Spleen (tissue), 11 donors: Measurements from ENCODE around the gene CCDC73. TPM values are rescaled to one million over a fixed set of nuclear protein-coding genes. Genes with fewer than 3 reads are reported as not detected.
A peak's percentile ranks its signal among the peaks of the same experiment; 100 is the strongest.

ENCODE experiments used
- DNase-seq: peaks from one replicate; pipeline ENCODE4 v3.0.0-alpha.2; 2020
- H3K27ac ChIP-seq, 8 donors: fragments of 200-600 bp; sonication (generic) in 7 of 8; 1 replicate in 4 of 8; 2 replicates in 4 of 8; pipeline versions ENCODE4 v1.5.0 to v1.8.0; 2016 to 2021; ENCODE audit warnings: inconsistent platforms in 4 of 8, mild to moderate bottlenecking in 4 of 8, moderate library complexity in 1 of 8
- H3K27me3 ChIP-seq, 7 donors: fragments of 200-600 bp; sonication (generic) in 6 of 7; replicated peaks in 1 of 7; 1 replicate in 4 of 7; 2 replicates in 3 of 7; pipeline versions ENCODE4 v1.5.0 to v1.8.0; 2016 to 2021; ENCODE audit warnings: inconsistent platforms in 3 of 7, mild to moderate bottlenecking in 1 of 7
- H3K36me3 ChIP-seq, 6 donors: fragments of 200-600 bp; sonication (generic) in 5 of 6; 1 replicate in 4 of 6; 2 replicates in 2 of 6; pipeline versions ENCODE4 v1.5.0 to v1.8.0; 2016 to 2021; ENCODE audit warnings: inconsistent platforms in 2 of 6
- H3K4me1 ChIP-seq, 6 donors: fragments of 200-600 bp; sonication (generic) in 5 of 6; 1 replicate in 3 of 6; 2 replicates in 3 of 6; pipeline versions ENCODE4 v1.5.0 to v1.8.0; 2016 to 2021; ENCODE audit warnings: inconsistent platforms in 3 of 6
- H3K4me3 ChIP-seq, 8 donors: fragments of 200-600 bp; sonication (generic) in 7 of 8; 1 replicate in 4 of 8; 2 replicates in 4 of 8; pipeline versions ENCODE4 v1.5.0 to v1.8.0; 2016 to 2021; ENCODE audit warnings: inconsistent platforms in 4 of 8, mild to moderate bottlenecking in 4 of 8, moderate library complexity in 2 of 8
- H3K9me3 ChIP-seq, 8 donors: fragments of 200-600 bp; sonication (generic) in 7 of 8; 1 replicate in 4 of 8; 2 replicates in 4 of 8; pipeline versions ENCODE4 v1.5.0 to v1.8.0; 2016 to 2021; ENCODE audit warnings: inconsistent platforms in 4 of 8
- CTCF ChIP-seq, 11 experiments: fragments of 200-600 bp in 7 of 11; fragments of 450-650 bp in 4 of 11; sonication (generic) in 4 of 11; IDR thresholded peaks in 8 of 11; conservative IDR thresholded peaks in 3 of 11; 1 replicate in 7 of 11; 2 replicates in 4 of 11; pipeline versions ENCODE4 v1.4.0 to v1.8.0; 2016 to 2021; ENCODE audit warnings: antibody characterized with exemption in 11 of 11, inconsistent platforms in 4 of 11, mild to moderate bottlenecking in 1 of 11
- POLR2A ChIP-seq, 3 donors: fragments of 450-650 bp; IDR thresholded peaks; one replicate each; pipeline ENCODE4 v1.5.1; 2017; ENCODE audit warnings: antibody characterized with exemption in 3 of 3, mild to moderate bottlenecking in 1 of 3
- POLR2AphosphoS5 ChIP-seq, 3 donors: sonication (generic); formaldehyde crosslinking; IDR thresholded peaks; one replicate each; pipeline ENCODE4 v1.5.1; 2017; ENCODE audit warnings: antibody characterized with exemption in 3 of 3
- WGBS, 5 donors: extraction: QIAGEN DNeasy Blood & Tissue Kit in 3 of 5; methylation state at CpG; one replicate each; pipeline versions ENCODE4 v1.1.5 to v1.1.7; 2013 to 2018; 5-methylcytosine and 5-hydroxymethylcytosine counted together
- intact Hi-C: fragments of 100-400 bp; cut with DNase I; formaldehyde crosslinking; loops from one replicate; pipeline ENCODE4 v1.15.0; 2023; ENCODE audit warnings: low total_unique reads
- polyA plus RNA-seq, 3 donors: library from polyadenylated mRNA; stranded (reverse); fragments of 200-250 nt; gene quantifications; one replicate each; pipeline ENCODE4 v1.2.1, GENCODE V29; 2013
- total RNA-seq, 7 donors: library from RNA; depleted of rRNA in 3 of 7; stranded (reverse); fragments of >200 nt in 3 of 7; fragmentation: NEBNext Ultra II Directional in 4 of 7; extraction: Animal tissue kit (Norgen Biotek cat#: 25700) in 4 of 7; gene quantifications; one replicate each; pipeline versions ENCODE4 v1.1.0 to v1.2.1, GENCODE V29; 2016 to 2021
- donor health status: healthy with polysubstance abuse.
- donor health status: DM: no; HTN: no; CAD: no; lungs with moderate emphysema.
- donor health status: DM: no; HTN: no; CAD: no.
- donor health status: Bipolar disorder and iron deficiency.
- donor health status: healthy.
- donor health status: DM: no; HTN: no; CAD: no.
- donor health status: DM: yes; HTN: yes; CAD: no.

CCDC73 gene
- total and polyA plus RNA-seq, 10 donors = 0.16 to 2.1 (median 0.51) TPM; not detected in 1

- Histone ChIP-seq H3K36me3 (no peaks in the 10 kb centered on the region), H3K9me3 (no peaks in the 10 kb centered on the region), H3K4me1 (peaks cover 0 to 5% (median 2%) of the 10 kb centered on the region in 6 donors), H3K4me3 (no peak overlapping the region), H3K27ac (no peak overlapping the region), H3K27me3 (peaks cover 0 to 5% (median 0%) of the 10 kb centered on the region in 7 donors)
- intact Hi-C loops = no loop called here
- WGBS, 5 donors = 81 to 100% (median 94%) methylated on average over 1 of the region's 1 CpG
- DNase-seq = no peak
- no peak for TF ChIP-seq POLR2AphosphoS5 (IDR thresholded peaks at IDR 0.05)
- TF ChIP-seq POLR2A (IDR thresholded peaks at IDR 0.05) = no peak
- no peak for TF ChIP-seq CTCF (IDR thresholded peaks at IDR 0.05 in 8 of 11, conservative IDR thresholded peaks at IDR 0.05 in 3 of 11)
These were observed 227.3 kb downstream of the CCDC73 start for GRCh38 chr11:32567154-32567553.

DNA sequence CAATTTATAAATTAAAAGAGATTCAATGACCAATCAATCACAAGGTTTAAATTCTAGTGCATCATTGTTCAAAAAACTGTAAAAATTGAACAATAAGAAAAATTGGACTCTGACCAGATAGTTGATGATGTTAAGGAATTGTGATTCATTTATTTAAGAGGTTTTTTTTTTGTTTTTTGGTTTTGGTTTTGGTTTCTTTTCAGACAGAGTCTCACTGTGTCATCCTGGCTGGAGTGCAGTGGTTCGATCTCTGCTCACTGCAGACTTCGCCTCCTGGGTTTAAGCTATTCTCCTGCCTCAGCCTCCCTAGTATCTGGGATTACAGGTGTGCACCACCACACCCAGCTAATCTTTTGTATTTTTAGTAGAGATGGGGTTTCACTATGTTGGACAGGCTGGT is 227.9 kb downstream of the CCDC73 start:
- Histone ChIP-seq H3K27ac (no peak overlapping the region), H3K4me1 (peaks cover 0 to 5% (median 2%) of the 10 kb centered on the region in 6 donors), H3K27me3 (peaks cover 0 to 5% (median 0%) of the 10 kb centered on the region in 7 donors), H3K36me3 (no peaks in the 10 kb centered on the region), H3K4me3 (no peak overlapping the region), H3K9me3 (no peaks in the 10 kb centered on the region)
- intact Hi-C loops = no loop called here
- no peak for TF ChIP-seq POLR2A (IDR thresholded peaks at IDR 0.05)
- no peak for TF ChIP-seq CTCF (IDR thresholded peaks at IDR 0.05 in 8 of 11, conservative IDR thresholded peaks at IDR 0.05 in 3 of 11)
- TF ChIP-seq POLR2AphosphoS5 (IDR thresholded peaks at IDR 0.05) = no peak
- WGBS, 5 donors = 74 to 94% (median 82%) methylated on average over 2 of the region's 2 CpGs
- no peak for DNase-seq

GRCh38 chr11:32563600-32563959 is 230.9 kb downstream of the CCDC73 start:
- no peaks in the 10 kb centered on the region for H3K36me3 ChIP-seq
- DNase-seq = no peak
- H3K9me3 ChIP-seq = no peaks in the 10 kb centered on the region
- intact Hi-C loops = no loop called here
- peak overlapping the region in 5 of 8 donors; percentile 19 to 52 (median 35) for H3K27ac ChIP-seq
- WGBS, 5 donors = 73 to 80% (median 78%) methylated on average over 3 of the region's 3 CpGs
- H3K4me3 ChIP-seq = no peak overlapping the region
- no peak for TF ChIP-seq POLR2AphosphoS5 (IDR thresholded peaks at IDR 0.05)
- H3K4me1 ChIP-seq = peaks cover 0 to 5% (median 2%) of the 10 kb centered on the region in 6 donors
- H3K27me3 ChIP-seq = no peaks in the 10 kb centered on the region

DNA sequence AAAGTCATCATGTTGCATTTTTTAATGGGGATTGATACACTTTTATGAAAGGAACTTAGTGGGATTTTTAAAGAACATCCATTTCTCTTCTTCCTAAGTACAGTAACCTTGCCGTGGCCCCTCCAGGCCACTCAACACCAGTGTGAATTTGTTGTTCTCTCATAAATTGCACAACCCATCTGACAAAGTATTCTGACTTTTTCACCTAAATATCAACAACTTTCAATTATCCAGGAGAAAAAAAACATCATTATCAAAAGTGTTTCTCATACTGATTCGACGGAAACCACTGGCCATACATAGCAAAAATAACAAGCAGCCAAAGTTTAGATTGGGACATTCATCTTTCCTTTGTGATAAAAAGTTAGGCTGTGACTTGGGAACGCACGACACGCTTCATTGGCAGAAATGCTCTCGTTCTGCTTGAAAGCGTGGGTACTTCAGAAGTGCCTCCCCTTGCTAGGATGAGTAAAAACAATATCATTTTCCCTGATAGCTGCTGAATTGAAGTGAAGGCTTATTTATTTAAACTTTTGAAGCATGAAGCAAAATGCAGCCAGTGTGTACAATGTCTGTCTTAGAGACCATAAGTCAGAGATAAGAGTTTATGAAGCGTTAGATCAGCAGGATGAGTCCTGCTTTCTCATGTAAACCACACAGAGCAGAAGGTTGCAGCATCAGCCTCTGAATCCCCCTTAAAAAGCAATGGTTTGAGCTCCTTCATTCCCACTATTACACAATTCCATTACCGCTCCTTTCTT is 231.4 kb downstream of the CCDC73 start:
- Histone ChIP-seq H3K36me3 (no peaks in the 10 kb centered on the region), H3K9me3 (no peaks in the 10 kb centered on the region), H3K27me3 (no peaks in the 10 kb centered on the region), H3K27ac (peak overlapping the region in 3 of 8 donors; percentile 19 to 52 (median 48)), H3K4me3 (no peak overlapping the region), H3K4me1 (peaks cover 0 to 5% (median 2%) of the 10 kb centered on the region in 6 donors)
- WGBS, 5 donors = 64 to 74% (median 69%) methylated on average over 10 of the region's 10 CpGs
- TF ChIP-seq CTCF (IDR thresholded peaks at IDR 0.05 in 8 of 11, conservative IDR thresholded peaks at IDR 0.05 in 3 of 11) = no peak
- no peak for TF ChIP-seq POLR2A (IDR thresholded peaks at IDR 0.05)
- TF ChIP-seq POLR2AphosphoS5 (IDR thresholded peaks at IDR 0.05) = peak in 1 of 3 donors; percentile 55
- no peak for DNase-seq
- intact Hi-C loops = no loop called here
